ENCODE measurements around the gene DNAI2. TPM values are rescaled to one million over a fixed set of nuclear protein-coding genes. Genes with fewer than 3 reads are reported as not detected.

DNAI2 gene
- total and polyA plus RNA-seq, 7 donors, result not detected

DNA sequence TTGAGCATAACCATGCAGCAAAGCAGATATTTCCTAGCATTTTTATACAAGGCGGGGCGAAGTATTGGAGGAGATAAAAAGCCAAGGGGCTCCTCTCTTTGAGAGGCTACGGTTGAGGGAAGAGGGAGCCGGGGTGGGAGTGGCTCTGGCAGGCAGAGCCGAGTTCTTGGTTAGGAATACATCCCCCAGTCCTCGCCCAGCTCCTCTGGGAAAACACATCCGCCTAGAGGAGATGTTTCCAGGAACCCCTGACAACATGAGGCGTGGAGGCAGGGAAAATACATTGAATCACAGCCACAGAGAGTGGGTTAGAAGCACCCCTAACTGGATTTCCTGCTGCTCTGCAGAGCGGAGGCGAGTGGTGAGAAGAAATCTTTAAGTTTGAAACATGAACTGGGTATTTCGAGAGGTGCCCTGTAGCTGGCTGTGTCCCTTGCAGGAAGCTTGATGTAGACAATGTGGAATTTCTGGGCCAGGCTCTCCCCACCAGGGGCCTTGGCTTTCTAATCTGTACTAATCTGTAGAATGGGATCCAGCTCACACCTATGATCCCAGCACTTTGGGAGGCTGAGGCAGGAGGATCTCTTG, 33.3 kb upstream of the DNAI2 start:
- Histone ChIP-seq H3K9me3 (no peaks in the 10 kb centered on the region), H3K4me3 (no peak overlapping the region), H3K4me1 (peaks cover 20% of the 10 kb centered on the region), H3K27me3 (ENCODE audit: insufficient read depth in 3 of 3, low read length in 2 of 3) (no peaks in the 10 kb centered on the region), H3K27ac (peak overlapping the region; percentile 41), H3K36me3 (ENCODE audit: insufficient read depth in 1 of 2, low read depth in 1 of 2) (peaks cover 0 to 8% of the 10 kb centered on the region in 2 donors)
- intact Hi-C loops (cut with DNase I), result no loop called here
- no peak for ATAC-seq
- DNase-seq, result no peak
- TF ChIP-seq, protein P1, sequence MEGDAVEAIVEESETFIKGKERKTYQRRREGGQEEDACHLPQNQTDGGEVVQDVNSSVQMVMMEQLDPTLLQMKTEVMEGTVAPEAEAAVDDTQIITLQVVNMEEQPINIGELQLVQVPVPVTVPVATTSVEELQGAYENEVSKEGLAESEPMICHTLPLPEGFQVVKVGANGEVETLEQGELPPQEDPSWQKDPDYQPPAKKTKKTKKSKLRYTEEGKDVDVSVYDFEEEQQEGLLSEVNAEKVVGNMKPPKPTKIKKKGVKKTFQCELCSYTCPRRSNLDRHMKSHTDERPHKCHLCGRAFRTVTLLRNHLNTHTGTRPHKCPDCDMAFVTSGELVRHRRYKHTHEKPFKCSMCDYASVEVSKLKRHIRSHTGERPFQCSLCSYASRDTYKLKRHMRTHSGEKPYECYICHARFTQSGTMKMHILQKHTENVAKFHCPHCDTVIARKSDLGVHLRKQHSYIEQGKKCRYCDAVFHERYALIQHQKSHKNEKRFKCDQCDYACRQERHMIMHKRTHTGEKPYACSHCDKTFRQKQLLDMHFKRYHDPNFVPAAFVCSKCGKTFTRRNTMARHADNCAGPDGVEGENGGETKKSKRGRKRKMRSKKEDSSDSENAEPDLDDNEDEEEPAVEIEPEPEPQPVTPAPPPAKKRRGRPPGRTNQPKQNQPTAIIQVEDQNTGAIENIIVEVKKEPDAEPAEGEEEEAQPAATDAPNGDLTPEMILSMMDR (IDR thresholded peaks at IDR 0.05), result no peak
- 43 to 55% (median 48%) methylated on average over 11 of the region's 11 CpGs for WGBS, 3 donors

DNA sequence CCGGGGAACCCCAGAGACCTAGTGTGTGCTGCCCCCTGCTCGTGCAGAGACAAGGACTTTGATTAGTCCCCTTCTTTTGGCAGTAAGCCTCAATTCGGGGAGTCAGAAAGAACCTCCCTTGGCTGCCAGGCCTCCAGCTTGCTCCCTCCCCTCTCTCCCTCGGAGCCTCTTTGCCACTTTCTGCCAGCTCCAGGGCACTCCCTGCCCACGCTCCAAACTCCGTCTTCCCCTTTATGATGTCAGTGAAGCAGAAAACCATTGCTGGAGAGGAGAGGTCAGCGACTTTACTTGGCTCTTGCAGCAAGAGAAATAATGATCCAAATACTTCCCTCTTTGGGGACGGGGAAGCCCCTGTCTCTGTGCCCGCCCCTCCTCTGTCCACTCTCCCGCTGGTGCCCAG, 32.6 kb upstream of the DNAI2 start:
- DNase-seq (no peak), ATAC-seq (peak in 2 of 4 donors; percentile 17 to 40)
- Histone ChIP-seq H3K27ac (peak overlapping the region; percentile 41), H3K27me3 (ENCODE audit: insufficient read depth in 3 of 3, low read length in 2 of 3) (no peaks in the 10 kb centered on the region), H3K4me3 (no peak overlapping the region), H3K9me3 (no peaks in the 10 kb centered on the region), H3K4me1 (peaks cover 17% of the 10 kb centered on the region), H3K36me3 (ENCODE audit: insufficient read depth in 1 of 2, low read depth in 1 of 2) (peaks cover 0 to 8% of the 10 kb centered on the region in 2 donors)
- TF ChIP-seq, protein P1 (IDR thresholded peaks at IDR 0.05), result no peak
- intact Hi-C loops (cut with DNase I), result no loop called here
- WGBS, 3 donors, result 25 to 41% (median 30%) methylated on average over 10 of the region's 10 CpGs

DNA sequence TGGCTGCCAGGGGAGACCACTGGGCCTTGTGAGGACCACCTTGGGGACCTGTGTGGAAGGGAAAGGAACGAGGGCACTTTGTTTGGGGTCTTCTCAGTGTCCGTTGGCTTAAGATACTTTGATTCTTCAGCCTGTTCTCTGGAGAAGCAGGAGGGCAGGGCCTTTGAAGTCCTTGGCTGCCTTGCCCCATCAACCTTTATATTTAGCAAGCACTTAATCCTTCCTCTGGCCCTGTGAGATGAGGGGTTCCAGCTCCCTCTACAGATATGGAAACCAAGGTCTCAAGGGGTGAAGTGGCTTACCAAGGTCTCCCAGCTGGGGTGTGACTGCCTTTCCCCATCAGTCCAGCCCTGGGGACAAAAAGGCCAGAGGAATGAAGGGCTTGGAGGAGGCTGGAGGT, 32.2 kb upstream of the DNAI2 start:
- 37 to 82% (median 42%) methylated on average over 2 of the region's 2 CpGs for WGBS, 3 donors
- Histone ChIP-seq H3K4me3 (no peak overlapping the region), H3K4me1 (peaks cover 17% of the 10 kb centered on the region), H3K27ac (peak overlapping the region; percentile 41), H3K36me3 (ENCODE audit: insufficient read depth in 1 of 2, low read depth in 1 of 2) (peaks cover 0 to 8% of the 10 kb centered on the region in 2 donors), H3K9me3 (no peaks in the 10 kb centered on the region), H3K27me3 (ENCODE audit: insufficient read depth in 3 of 3, low read length in 2 of 3) (no peaks in the 10 kb centered on the region)
- no peak for DNase-seq
- TF ChIP-seq, protein P1 (IDR thresholded peaks at IDR 0.05), result no peak
- intact Hi-C loops (cut with DNase I), result no loop called here
- peak in 2 of 4 donors; percentile 62 to 68 for ATAC-seq

DNA sequence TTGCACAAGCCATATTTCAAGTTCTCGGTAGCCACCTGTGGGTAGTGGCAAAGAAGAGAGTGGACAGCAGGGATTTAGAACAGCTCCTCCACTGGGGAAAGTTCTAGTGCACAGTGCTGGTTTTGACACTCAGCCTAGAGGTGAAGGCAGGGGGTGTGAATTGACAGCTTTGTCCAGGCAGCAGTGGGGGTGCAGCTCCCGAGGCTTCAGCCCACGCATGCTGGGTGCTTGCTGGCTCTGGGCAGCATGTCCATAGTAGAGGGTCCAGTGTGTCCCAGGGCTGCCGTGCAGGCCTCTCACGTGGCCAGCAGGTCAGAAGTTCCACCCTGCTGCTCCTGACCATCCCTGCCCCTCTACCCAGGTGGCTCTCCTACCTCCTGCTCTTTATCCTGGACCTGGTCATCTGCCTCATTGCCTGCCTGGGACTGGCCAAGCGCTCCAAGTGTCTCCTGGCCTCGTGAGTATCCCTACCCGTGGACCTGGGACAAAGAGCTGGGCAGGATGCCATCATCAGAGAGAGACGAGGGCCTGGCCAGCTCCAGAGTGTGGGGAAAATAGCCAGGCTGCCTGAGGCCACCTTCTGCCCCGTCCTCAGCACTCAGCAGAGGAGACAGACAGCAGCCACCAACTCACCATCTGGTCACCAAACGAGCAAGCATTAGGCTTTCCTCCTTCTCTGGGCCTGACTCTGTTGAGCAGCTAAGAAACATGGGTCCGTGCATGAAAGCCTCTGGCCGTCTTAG, 30.9 kb upstream of the DNAI2 start:
- intact Hi-C loops (cut with DNase I), result no loop called here
- DNase-seq (peak in 1 of 2 donors; percentile 79), ATAC-seq (peak; percentile 70 to 89 (median 82))
- 42 to 53% (median 46%) methylated on average over 13 of the region's 13 CpGs for WGBS, 3 donors
- Histone ChIP-seq H3K4me1 (peaks cover 17% of the 10 kb centered on the region), H3K27me3 (ENCODE audit: insufficient read depth in 3 of 3, low read length in 2 of 3) (no peaks in the 10 kb centered on the region), H3K9me3 (no peaks in the 10 kb centered on the region), H3K36me3 (ENCODE audit: insufficient read depth in 1 of 2, low read depth in 1 of 2) (peaks cover 0 to 5% of the 10 kb centered on the region in 2 donors), H3K27ac (peak overlapping the region; percentile 16), H3K4me3 (no peak overlapping the region)
- TF ChIP-seq, protein P1 (IDR thresholded peaks at IDR 0.05), result no peak
